Nephron (organoid): ENCODE results near the gene DIP2A.

Experiments used
- H3K27ac Mint-ChIP-seq, 3 experiments: 2 replicates each; pipeline ENCODE4 v1.8.0; 2020; ENCODE audit warnings: mixed read lengths in 3 of 3, mild to moderate bottlenecking in 2 of 3, moderate library complexity in 1 of 3
- H3K27me3 Mint-ChIP-seq: 2 replicates; pipeline ENCODE4 v1.8.0; 2021; ENCODE audit warnings: low read depth, mild to moderate bottlenecking, moderate library complexity, mixed read lengths
- H3K36me3 Mint-ChIP-seq: 2 replicates; pipeline ENCODE4 v1.8.0; 2020; ENCODE audit warnings: low read depth, mixed read lengths
- H3K4me1 Mint-ChIP-seq: 2 replicates; pipeline ENCODE4 v1.8.0; 2020; ENCODE audit warnings: mixed read lengths
- H3K4me3 Mint-ChIP-seq, 3 experiments: 2 replicates each; pipeline ENCODE4 v1.8.0; 2020; ENCODE audit warnings: mild to moderate bottlenecking in 3 of 3, mixed read lengths in 3 of 3, moderate library complexity in 2 of 3
- H3K9me3 Mint-ChIP-seq: 2 replicates; pipeline ENCODE4 v1.8.0; 2020; ENCODE audit warnings: mixed read lengths
- CTCF ChIP-seq, 3 experiments: fragments of 200-600 bp; sonication (generic); IDR thresholded peaks; one replicate each; pipeline ENCODE4 v1.5.0; 2021; ENCODE audit warnings: antibody characterized with exemption in 3 of 3; ENCODE audit not compliant: unreplicated experiment in 3 of 3

DIP2A gene

GRCh38 chr21:46545911-46546310, 87.2 kb downstream of the DIP2A start:
- no peak overlapping the region for H3K4me3 Mint-ChIP-seq
- peaks cover 83% of the 10 kb centered on the region for H3K36me3 Mint-ChIP-seq
- no peak for TF ChIP-seq CTCF (IDR thresholded peaks at IDR 0.05; ENCODE audit: unreplicated experiment in 3 of 3)
- peaks cover 4% of the 10 kb centered on the region for H3K27me3 Mint-ChIP-seq
- H3K4me1 Mint-ChIP-seq: no peaks in the 10 kb centered on the region
- H3K27ac Mint-ChIP-seq: no peak overlapping the region
- no peaks in the 10 kb centered on the region for H3K9me3 Mint-ChIP-seq

- Mint-ChIP-seq H3K4me3 (no peak overlapping the region), H3K27ac (no peak overlapping the region), H3K4me1 (no peaks in the 10 kb centered on the region), H3K36me3 (peaks cover 78% of the 10 kb centered on the region), H3K9me3 (no peaks in the 10 kb centered on the region), H3K27me3 (peaks cover 4% of the 10 kb centered on the region)
- TF ChIP-seq CTCF (IDR thresholded peaks at IDR 0.05; ENCODE audit: unreplicated experiment in 3 of 3): no peak
These were observed 88.1 kb downstream of the DIP2A start for GRCh38 chr21:46546799-46547198.

- Mint-ChIP-seq H3K4me1 (no peaks in the 10 kb centered on the region), H3K4me3 (no peak overlapping the region), H3K9me3 (no peaks in the 10 kb centered on the region), H3K36me3 (peaks cover 67% of the 10 kb centered on the region), H3K27me3 (peaks cover 4% of the 10 kb centered on the region), H3K27ac (no peak overlapping the region)
- TF ChIP-seq CTCF (IDR thresholded peaks at IDR 0.05; ENCODE audit: unreplicated experiment in 3 of 3): no peak
These were observed 91.0 kb downstream of the DIP2A start for GRCh38 chr21:46549650-46550049.

- Mint-ChIP-seq H3K27ac (no peak overlapping the region), H3K9me3 (no peaks in the 10 kb centered on the region), H3K27me3 (peaks cover 4% of the 10 kb centered on the region), H3K4me1 (no peaks in the 10 kb centered on the region), H3K4me3 (no peak overlapping the region), H3K36me3 (peaks cover 60% of the 10 kb centered on the region)
- no peak for TF ChIP-seq CTCF (IDR thresholded peaks at IDR 0.05; ENCODE audit: unreplicated experiment in 3 of 3)
These were observed 91.6 kb downstream of the DIP2A start for GRCh38 chr21:46550116-46550941.

- no peaks in the 10 kb centered on the region for H3K4me1 Mint-ChIP-seq
- H3K36me3 Mint-ChIP-seq: peaks cover 63% of the 10 kb centered on the region
- no peak overlapping the region for H3K4me3 Mint-ChIP-seq
- H3K27me3 Mint-ChIP-seq: peaks cover 4% of the 10 kb centered on the region
- no peak for TF ChIP-seq CTCF (IDR thresholded peaks at IDR 0.05; ENCODE audit: unreplicated experiment in 3 of 3)
- no peak overlapping the region for H3K27ac Mint-ChIP-seq
- no peaks in the 10 kb centered on the region for H3K9me3 Mint-ChIP-seq
These were observed 93.0 kb downstream of the DIP2A start for GRCh38 chr21:46551636-46552241.
